Neural progenitor cell (in vitro differentiated cells): Measurements from ENCODE around the gene MSH2.

Source experiments
- EZH2 ChIP-seq: fragments of 200-600 bp; sonication (generic); IDR thresholded peaks from 2 replicates; pipeline ENCODE4 v1.6.1; 2017; ENCODE audit warnings: antibody characterized with exemption, mild to moderate bottlenecking, moderate library complexity
- EZH2phosphoT487 ChIP-seq: fragments of 200-600 bp; sonication (generic); IDR thresholded peaks from 2 replicates; pipeline ENCODE4 v1.6.1; 2017; ENCODE audit warnings: antibody characterized with exemption
- TF ChIP-seq, protein P1 (sequence below): fragments of 200-600 bp; sonication (generic); IDR thresholded peaks from 2 replicates; pipeline ENCODE4 v1.5.1; 2017; ENCODE audit warnings: antibody characterized with exemption, mild to moderate bottlenecking

DNA sequence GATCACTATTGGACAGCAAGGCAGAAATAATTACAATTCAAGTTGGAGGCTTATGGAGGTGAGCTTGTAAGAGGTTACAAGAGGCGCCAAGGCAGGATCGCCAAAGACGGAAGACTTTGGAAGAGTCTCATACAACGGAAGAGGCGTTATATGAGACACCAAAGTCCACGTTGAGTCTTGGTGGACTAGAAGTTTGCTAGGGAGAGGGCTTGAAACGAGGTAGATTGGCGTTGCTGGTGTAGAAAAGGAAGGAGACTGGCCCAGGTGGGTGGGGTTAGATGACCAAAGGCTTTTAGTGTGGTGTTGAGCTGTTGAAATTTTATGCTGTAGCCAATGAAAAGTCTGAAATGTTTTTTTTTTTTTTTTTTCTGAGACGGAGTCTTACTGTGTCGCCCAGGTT, 1.4 kb downstream of the MSH2 start:
- TF ChIP-seq, protein P1, sequence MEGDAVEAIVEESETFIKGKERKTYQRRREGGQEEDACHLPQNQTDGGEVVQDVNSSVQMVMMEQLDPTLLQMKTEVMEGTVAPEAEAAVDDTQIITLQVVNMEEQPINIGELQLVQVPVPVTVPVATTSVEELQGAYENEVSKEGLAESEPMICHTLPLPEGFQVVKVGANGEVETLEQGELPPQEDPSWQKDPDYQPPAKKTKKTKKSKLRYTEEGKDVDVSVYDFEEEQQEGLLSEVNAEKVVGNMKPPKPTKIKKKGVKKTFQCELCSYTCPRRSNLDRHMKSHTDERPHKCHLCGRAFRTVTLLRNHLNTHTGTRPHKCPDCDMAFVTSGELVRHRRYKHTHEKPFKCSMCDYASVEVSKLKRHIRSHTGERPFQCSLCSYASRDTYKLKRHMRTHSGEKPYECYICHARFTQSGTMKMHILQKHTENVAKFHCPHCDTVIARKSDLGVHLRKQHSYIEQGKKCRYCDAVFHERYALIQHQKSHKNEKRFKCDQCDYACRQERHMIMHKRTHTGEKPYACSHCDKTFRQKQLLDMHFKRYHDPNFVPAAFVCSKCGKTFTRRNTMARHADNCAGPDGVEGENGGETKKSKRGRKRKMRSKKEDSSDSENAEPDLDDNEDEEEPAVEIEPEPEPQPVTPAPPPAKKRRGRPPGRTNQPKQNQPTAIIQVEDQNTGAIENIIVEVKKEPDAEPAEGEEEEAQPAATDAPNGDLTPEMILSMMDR, result no peak
- TF ChIP-seq EZH2 (no peak), EZH2phosphoT487 (no peak)
